Measurements from ENCODE around the gene TMEM245. TPM values are rescaled to one million over a fixed set of nuclear protein-coding genes. Genes with fewer than 3 reads are reported as not detected.

The TMEM245 gene
- total and polyA plus RNA-seq, 3 experiments from 2014 or later, result 24.4 to 35.2 (median 34.4) TPM

- no peaks in the 10 kb centered on the region for H3K4me1 ChIP-seq (ENCODE audit: insufficient read depth, low read length)
- H3K36me3 ChIP-seq (ENCODE audit: insufficient read depth, low read length), result peaks cover 9% of the 10 kb centered on the region
- Mint-ChIP-seq H3K27ac (peak overlapping the region in 7 of 8 donors; percentile 2 to 47 (median 10)), H3K4me3 (no peak overlapping the region), H3K4me1 (peaks cover 0 to 3% (median 3%) of the 10 kb centered on the region in 3 donors), H3K27me3 (no peaks in the 10 kb centered on the region), H3K9me3 (no peaks in the 10 kb centered on the region), H3K36me3 (peaks cover 9 to 74% (median 19%) of the 10 kb centered on the region in 3 donors)
- no peaks in the 10 kb centered on the region for H3K9me3 ChIP-seq (ENCODE audit: low read length)
- H3K27me3 ChIP-seq (ENCODE audit: insufficient read depth, low read length, poor library complexity, severe bottlenecking), result no peaks in the 10 kb centered on the region
- H3K27ac ChIP-seq (ENCODE audit: low read depth, low read length), result no peak overlapping the region
- ChIA-PET CTCF (no interaction called here), POLR2A (no interaction called here)
- no peak for DNase-seq
- H3K4me3 ChIP-seq (ENCODE audit: low read length), result no peak overlapping the region
Observed at GRCh38 chr9:109036744-109037680, 82.7 kb downstream of the TMEM245 start.

GRCh38 chr9:109035684-109036423 is 83.9 kb downstream of the TMEM245 start:
- no peaks in the 10 kb centered on the region for H3K27me3 Mint-ChIP-seq
- ChIA-PET CTCF (no interaction called here), POLR2A (no interaction called here)
- no peaks in the 10 kb centered on the region for H3K9me3 Mint-ChIP-seq
- H3K27ac ChIP-seq (ENCODE audit: low read depth, low read length), result no peak overlapping the region
- no peak for DNase-seq
- H3K27me3 ChIP-seq (ENCODE audit: insufficient read depth, low read length, poor library complexity, severe bottlenecking), result no peaks in the 10 kb centered on the region
- no peak overlapping the region for H3K4me3 Mint-ChIP-seq
- no peak overlapping the region for H3K4me3 ChIP-seq (ENCODE audit: low read length)
- no peaks in the 10 kb centered on the region for H3K9me3 ChIP-seq (ENCODE audit: low read length)
- H3K4me1 Mint-ChIP-seq, result peaks cover 0 to 3% (median 3%) of the 10 kb centered on the region in 3 donors
- peak overlapping the region in 1 of 8 donors; percentile 42 for H3K27ac Mint-ChIP-seq
- H3K36me3 ChIP-seq (ENCODE audit: insufficient read depth, low read length), result peaks cover 9% of the 10 kb centered on the region
- H3K4me1 ChIP-seq (ENCODE audit: insufficient read depth, low read length), result no peaks in the 10 kb centered on the region
- peaks cover 9 to 79% (median 19%) of the 10 kb centered on the region in 3 donors for H3K36me3 Mint-ChIP-seq

GRCh38 chr9:109033941-109034700 is 85.6 kb downstream of the TMEM245 start:
- no peak overlapping the region for H3K4me3 Mint-ChIP-seq
- no peaks in the 10 kb centered on the region for H3K27me3 Mint-ChIP-seq
- no peaks in the 10 kb centered on the region for H3K4me1 ChIP-seq (ENCODE audit: insufficient read depth, low read length)
- no peak overlapping the region for H3K27ac ChIP-seq (ENCODE audit: low read depth, low read length)
- ChIA-PET POLR2A (no interaction called here), CTCF (interaction anchor here (0.6 kb wide), 1 partner anchor 54 kb away, joined by 3 read pairs; no protein-coding TSS in a partner anchor)
- H3K4me3 ChIP-seq (ENCODE audit: low read length), result no peak overlapping the region
- H3K27ac Mint-ChIP-seq, result peak overlapping the region in 1 of 8 donors; percentile 23
- no peaks in the 10 kb centered on the region for H3K9me3 Mint-ChIP-seq
- H3K36me3 ChIP-seq (ENCODE audit: insufficient read depth, low read length), result peaks cover 9% of the 10 kb centered on the region
- DNase-seq, result no peak
- no peaks in the 10 kb centered on the region for H3K27me3 ChIP-seq (ENCODE audit: insufficient read depth, low read length, poor library complexity, severe bottlenecking)
- peaks cover 9 to 82% (median 17%) of the 10 kb centered on the region in 3 donors for H3K36me3 Mint-ChIP-seq
- no peaks in the 10 kb centered on the region for H3K9me3 ChIP-seq (ENCODE audit: low read length)
- H3K4me1 Mint-ChIP-seq, result peaks cover 0 to 3% (median 2%) of the 10 kb centered on the region in 3 donors

GRCh38 chr9:109031241-109031640 is 88.5 kb downstream of the TMEM245 start:
- Mint-ChIP-seq H3K27me3 (no peaks in the 10 kb centered on the region), H3K4me3 (no peak overlapping the region), H3K36me3 (peaks cover 9 to 83% (median 12%) of the 10 kb centered on the region in 3 donors), H3K27ac (no peak overlapping the region), H3K9me3 (no peaks in the 10 kb centered on the region), H3K4me1 (peaks cover 11 to 14% (median 12%) of the 10 kb centered on the region in 3 donors)
- DNase-seq, result no peak
- no peaks in the 10 kb centered on the region for H3K4me1 ChIP-seq (ENCODE audit: insufficient read depth, low read length)
- no peak overlapping the region for H3K27ac ChIP-seq (ENCODE audit: low read depth, low read length)
- no peaks in the 10 kb centered on the region for H3K27me3 ChIP-seq (ENCODE audit: insufficient read depth, low read length, poor library complexity, severe bottlenecking)
- no peaks in the 10 kb centered on the region for H3K9me3 ChIP-seq (ENCODE audit: low read length)
- H3K36me3 ChIP-seq (ENCODE audit: insufficient read depth, low read length), result peaks cover 3% of the 10 kb centered on the region
- ChIA-PET CTCF (no interaction called here), POLR2A (no interaction called here)
- no peak overlapping the region for H3K4me3 ChIP-seq (ENCODE audit: low read length)

- Histone ChIP-seq H3K36me3 (ENCODE audit: insufficient read depth, low read length) (no peaks in the 10 kb centered on the region), H3K4me1 (ENCODE audit: insufficient read depth, low read length) (no peaks in the 10 kb centered on the region), H3K27me3 (ENCODE audit: insufficient read depth, low read length, poor library complexity, severe bottlenecking) (no peaks in the 10 kb centered on the region), H3K9me3 (ENCODE audit: low read length) (no peaks in the 10 kb centered on the region), H3K4me3 (ENCODE audit: low read length) (no peak overlapping the region), H3K27ac (ENCODE audit: low read depth, low read length) (no peak overlapping the region)
- Mint-ChIP-seq H3K4me1 (peaks cover 12 to 21% (median 12%) of the 10 kb centered on the region in 3 donors), H3K27ac (no peak overlapping the region), H3K27me3 (no peaks in the 10 kb centered on the region), H3K4me3 (no peak overlapping the region), H3K36me3 (peaks cover 9 to 83% (median 10%) of the 10 kb centered on the region in 3 donors), H3K9me3 (no peaks in the 10 kb centered on the region)
- ChIA-PET POLR2A (no interaction called here), CTCF (no interaction called here)
- DNase-seq, result no peak
Observed at GRCh38 chr9:109030426-109030825, 89.3 kb downstream of the TMEM245 start.

GRCh38 chr9:109028457-109028856 is 91.3 kb downstream of the TMEM245 start:
- H3K27ac ChIP-seq (ENCODE audit: low read depth, low read length), result no peak overlapping the region
- H3K4me1 ChIP-seq (ENCODE audit: insufficient read depth, low read length), result no peaks in the 10 kb centered on the region
- Mint-ChIP-seq H3K9me3 (no peaks in the 10 kb centered on the region), H3K27me3 (no peaks in the 10 kb centered on the region), H3K36me3 (peaks cover 4 to 85% (median 8%) of the 10 kb centered on the region in 3 donors), H3K4me3 (no peak overlapping the region), H3K27ac (no peak overlapping the region), H3K4me1 (peaks cover 15 to 22% (median 18%) of the 10 kb centered on the region in 3 donors)
- ChIA-PET POLR2A (no interaction called here), CTCF (no interaction called here)
- no peaks in the 10 kb centered on the region for H3K36me3 ChIP-seq (ENCODE audit: insufficient read depth, low read length)
- DNase-seq, result no peak
- no peaks in the 10 kb centered on the region for H3K9me3 ChIP-seq (ENCODE audit: low read length)
- no peaks in the 10 kb centered on the region for H3K27me3 ChIP-seq (ENCODE audit: insufficient read depth, low read length, poor library complexity, severe bottlenecking)
- H3K4me3 ChIP-seq (ENCODE audit: low read length), result no peak overlapping the region

GRCh38 chr9:109027176-109027575 is 92.6 kb downstream of the TMEM245 start:
- ChIA-PET CTCF (no interaction called here), POLR2A (no interaction called here)
- H3K27me3 ChIP-seq (ENCODE audit: insufficient read depth, low read length, poor library complexity, severe bottlenecking), result no peaks in the 10 kb centered on the region
- DNase-seq, result no peak
- H3K36me3 ChIP-seq (ENCODE audit: insufficient read depth, low read length), result no peaks in the 10 kb centered on the region
- peaks cover 0 to 85% (median 8%) of the 10 kb centered on the region in 3 donors for H3K36me3 Mint-ChIP-seq
- H3K27ac Mint-ChIP-seq, result peak overlapping the region in 1 of 8 donors; percentile 61
- no peak overlapping the region for H3K4me3 Mint-ChIP-seq
- no peak overlapping the region for H3K27ac ChIP-seq (ENCODE audit: low read depth, low read length)
- H3K27me3 Mint-ChIP-seq, result no peaks in the 10 kb centered on the region
- H3K4me1 Mint-ChIP-seq, result peaks cover 15 to 23% (median 22%) of the 10 kb centered on the region in 3 donors
- H3K4me3 ChIP-seq (ENCODE audit: low read length), result no peak overlapping the region
- H3K9me3 ChIP-seq (ENCODE audit: low read length), result no peaks in the 10 kb centered on the region
- no peaks in the 10 kb centered on the region for H3K4me1 ChIP-seq (ENCODE audit: insufficient read depth, low read length)
- H3K9me3 Mint-ChIP-seq, result no peaks in the 10 kb centered on the region
